ENCODE results near the gene F11R.

- no peak for TF ChIP-seq TARDBP (IDR thresholded peaks at IDR 0.05)
- no peak for TF ChIP-seq NFRKB (IDR thresholded peaks at IDR 0.05)
- no peak for TF ChIP-seq LEF1 (IDR thresholded peaks at IDR 0.05; ENCODE audit: borderline replicate concordance)
- no peak for TF ChIP-seq FOXK2 (IDR thresholded peaks at IDR 0.05)
- no peak for TF ChIP-seq BHLHE40 (IDR thresholded peaks at IDR 0.05; ENCODE audit: borderline replicate concordance)
- TF ChIP-seq SP1 (IDR thresholded peaks at IDR 0.05), result no peak
- TF ChIP-seq ELF4 (IDR thresholded peaks at IDR 0.05), result no peak
- no peak for TF ChIP-seq PKNOX1 (IDR thresholded peaks at IDR 0.05)
- TF ChIP-seq FOXA1 (IDR thresholded peaks at IDR 0.05), result no peak
- no peak for TF ChIP-seq FOXM1 (IDR thresholded peaks at IDR 0.05; ENCODE audit: borderline replicate concordance)
- TF ChIP-seq SUZ12 (IDR thresholded peaks at IDR 0.05), result no peak
- TF ChIP-seq ZNF384 (IDR thresholded peaks at IDR 0.05), result no peak
- TF ChIP-seq CTBP1 (IDR thresholded peaks at IDR 0.05; ENCODE audit: borderline replicate concordance), result no peak
- no peak for TF ChIP-seq L3MBTL2 (conservative IDR thresholded peaks at IDR 0.05)
These were observed 48.3 kb upstream of the F11R start for GRCh38 chr1:161069241-161069640.

Measured in HEK293T (cell line).